Smooth muscle cell of the brain vasculature (primary cell): ENCODE data around the gene EGFL7.

ENCODE experiments used
- DNase-seq: peaks from one replicate; pipeline ENCODE4 v3.0.0-alpha.2; 2012; ENCODE audit warnings: low read depth, low spot score

EGFL7 gene

GRCh38 chr9:136662656-136663581 is at the start of gene EGFL7:
Gene EGFL7, plus strand, starts transcription at chr9:136662916. Its CDS starts 5,367 bp downstream, at chr9:136668283.
- DNase-seq, result no peak

- DNase-seq, result peak; percentile 56
These were observed 48.8 kb upstream of the EGFL7 start for GRCh38 chr9:136613824-136614371.

GRCh38 chr9:136614372-136614922 is 48.3 kb upstream of the EGFL7 start:
- DNase-seq, result peak; percentile 72

- no peak for DNase-seq
These were observed 47.6 kb upstream of the EGFL7 start for GRCh38 chr9:136614967-136615623.

GRCh38 chr9:136615631-136616306 is 46.9 kb upstream of the EGFL7 start:
- no peak for DNase-seq

- DNase-seq, result no peak
These were observed 46.4 kb upstream of the EGFL7 start for GRCh38 chr9:136616307-136616635.

- no peak for DNase-seq
These were observed 45.6 kb upstream of the EGFL7 start for GRCh38 chr9:136616948-136617695.

GRCh38 chr9:136617746-136618579 is 44.8 kb upstream of the EGFL7 start:
- no peak for DNase-seq

GRCh38 chr9:136618580-136619547 is 43.9 kb upstream of the EGFL7 start:
- DNase-seq, result no peak

- DNase-seq, result no peak
These were observed 42.8 kb upstream of the EGFL7 start for GRCh38 chr9:136619742-136620440.

- no peak for DNase-seq
These were observed 42.2 kb upstream of the EGFL7 start for GRCh38 chr9:136620441-136621018.

- no peak for DNase-seq
These were observed 41.5 kb upstream of the EGFL7 start for GRCh38 chr9:136621019-136621733.

- no peak for DNase-seq
These were observed 41.0 kb upstream of the EGFL7 start for GRCh38 chr9:136621734-136622093.

GRCh38 chr9:136622538-136622948 is 40.2 kb upstream of the EGFL7 start:
- DNase-seq, result no peak

GRCh38 chr9:136623016-136623841 is 39.5 kb upstream of the EGFL7 start:
- no peak for DNase-seq

- no peak for DNase-seq
These were observed 38.9 kb upstream of the EGFL7 start for GRCh38 chr9:136623842-136624183.
